ENCODE measurements around the gene STPG1.

The STPG1 gene

GRCh38 chr1:24316645-24317044 lies 96.9 kb downstream of the STPG1 start:
- Histone ChIP-seq H3K27me3 (peaks cover 77% of the 10 kb centered on the region), H3K9me3 (no peaks in the 10 kb centered on the region), H3K4me3 (no peak overlapping the region), H3K4me1 (peaks cover 10% of the 10 kb centered on the region), H4K20me1 (peaks cover 68% of the 10 kb centered on the region), H3K27ac (no peak overlapping the region), H3K9ac (no peak overlapping the region), H3K4me2 (no peak overlapping the region), H3K36me3 (no peaks in the 10 kb centered on the region)
- no peak for TF ChIP-seq Cebpa-rat (IDR thresholded peaks at IDR 0.05)

GRCh38 chr1:24315391-24315790 lies 98.2 kb downstream of the STPG1 start:
- no peaks in the 10 kb centered on the region for H3K36me3 ChIP-seq
- H3K27ac ChIP-seq = no peak overlapping the region
- TF ChIP-seq Cebpa-rat (IDR thresholded peaks at IDR 0.05) = no peak
- peaks cover 55% of the 10 kb centered on the region for H4K20me1 ChIP-seq
- no peak overlapping the region for H3K4me3 ChIP-seq
- peaks cover 68% of the 10 kb centered on the region for H3K27me3 ChIP-seq
- no peaks in the 10 kb centered on the region for H3K4me1 ChIP-seq
- H3K9ac ChIP-seq = no peak overlapping the region
- H3K4me2 ChIP-seq = no peak overlapping the region
- no peaks in the 10 kb centered on the region for H3K9me3 ChIP-seq

- H4K20me1 ChIP-seq = peaks cover 24% of the 10 kb centered on the region
- H3K4me2 ChIP-seq = no peak overlapping the region
- no peak overlapping the region for H3K27ac ChIP-seq
- no peak overlapping the region for H3K9ac ChIP-seq
- H3K4me3 ChIP-seq = no peak overlapping the region
- H3K4me1 ChIP-seq = no peaks in the 10 kb centered on the region
- peaks cover 32% of the 10 kb centered on the region for H3K27me3 ChIP-seq
- H3K36me3 ChIP-seq = no peaks in the 10 kb centered on the region
- TF ChIP-seq Cebpa-rat (IDR thresholded peaks at IDR 0.05) = no peak
- no peaks in the 10 kb centered on the region for H3K9me3 ChIP-seq
Measured at GRCh38 chr1:24311741-24312140, 101.8 kb downstream of the STPG1 start.

GRCh38 chr1:24311234-24311633 lies 102.3 kb downstream of the STPG1 start:
- no peaks in the 10 kb centered on the region for H3K36me3 ChIP-seq
- TF ChIP-seq Cebpa-rat (IDR thresholded peaks at IDR 0.05) = no peak
- no peaks in the 10 kb centered on the region for H3K9me3 ChIP-seq
- no peak overlapping the region for H3K4me2 ChIP-seq
- peaks cover 20% of the 10 kb centered on the region; the same call in 1 of the 2 replicates for H4K20me1 ChIP-seq
- H3K4me3 ChIP-seq = no peak overlapping the region
- H3K27ac ChIP-seq = no peak overlapping the region
- peaks cover 29% of the 10 kb centered on the region for H3K27me3 ChIP-seq
- H3K9ac ChIP-seq = no peak overlapping the region
- no peaks in the 10 kb centered on the region for H3K4me1 ChIP-seq

GRCh38 chr1:24309762-24310485 lies 103.7 kb downstream of the STPG1 start:
- H3K36me3 ChIP-seq = no peaks in the 10 kb centered on the region
- H3K4me2 ChIP-seq = no peak overlapping the region
- no peak for TF ChIP-seq Cebpa-rat (IDR thresholded peaks at IDR 0.05)
- no peak overlapping the region for H3K9ac ChIP-seq
- H3K4me3 ChIP-seq = no peak overlapping the region
- no peaks in the 10 kb centered on the region for H3K4me1 ChIP-seq
- H3K27me3 ChIP-seq = peaks cover 22% of the 10 kb centered on the region
- no peaks in the 10 kb centered on the region for H3K9me3 ChIP-seq
- peaks cover 12% of the 10 kb centered on the region; the same call in 1 of the 2 replicates for H4K20me1 ChIP-seq
- no peak overlapping the region for H3K27ac ChIP-seq

GRCh38 chr1:24308365-24309015 lies 105.1 kb downstream of the STPG1 start:
- TF ChIP-seq Cebpa-rat (IDR thresholded peaks at IDR 0.05) = no peak
- Histone ChIP-seq H3K27ac (no peak overlapping the region), H3K9me3 (no peaks in the 10 kb centered on the region), H3K36me3 (no peaks in the 10 kb centered on the region), H3K27me3 (peaks cover 19% of the 10 kb centered on the region), H3K4me2 (no peak overlapping the region), H3K4me3 (no peak overlapping the region), H4K20me1 (peaks cover 11% of the 10 kb centered on the region; the same call in 1 of the 2 replicates), H3K9ac (no peak overlapping the region), H3K4me1 (no peaks in the 10 kb centered on the region)

Measured in BLaER1 (cell line).